ENCODE results near the gene CALML5. TPM values are rescaled to one million over a fixed set of nuclear protein-coding genes. Genes with fewer than 3 reads are reported as not detected.

The CALML5 gene
- total and polyA plus RNA-seq, 9 of the 15 experiments (the other 6 are each of a cell fraction or from before 2014, with no cell fraction given), result not detected

DNA sequence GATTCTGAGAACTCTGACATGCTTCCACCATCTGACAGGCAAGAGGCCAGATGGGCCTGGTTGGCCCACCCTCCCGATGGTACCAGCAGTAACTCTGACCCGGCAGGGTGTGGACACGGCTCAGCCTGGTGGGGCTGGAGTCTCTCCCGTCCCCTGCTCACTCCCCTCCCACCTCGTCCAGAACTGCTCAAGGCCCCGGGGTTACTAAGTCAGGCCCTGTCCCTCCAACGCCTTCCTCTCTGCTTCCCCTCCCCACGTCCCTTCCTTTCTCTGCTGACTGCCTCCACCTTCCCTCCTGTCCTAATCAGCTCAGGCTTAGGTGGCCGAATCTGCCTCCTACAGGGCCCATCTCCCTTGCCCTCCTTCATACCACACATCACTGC, 12.5 kb downstream of the CALML5 start (continued):
- TF ChIP-seq, protein P1, sequence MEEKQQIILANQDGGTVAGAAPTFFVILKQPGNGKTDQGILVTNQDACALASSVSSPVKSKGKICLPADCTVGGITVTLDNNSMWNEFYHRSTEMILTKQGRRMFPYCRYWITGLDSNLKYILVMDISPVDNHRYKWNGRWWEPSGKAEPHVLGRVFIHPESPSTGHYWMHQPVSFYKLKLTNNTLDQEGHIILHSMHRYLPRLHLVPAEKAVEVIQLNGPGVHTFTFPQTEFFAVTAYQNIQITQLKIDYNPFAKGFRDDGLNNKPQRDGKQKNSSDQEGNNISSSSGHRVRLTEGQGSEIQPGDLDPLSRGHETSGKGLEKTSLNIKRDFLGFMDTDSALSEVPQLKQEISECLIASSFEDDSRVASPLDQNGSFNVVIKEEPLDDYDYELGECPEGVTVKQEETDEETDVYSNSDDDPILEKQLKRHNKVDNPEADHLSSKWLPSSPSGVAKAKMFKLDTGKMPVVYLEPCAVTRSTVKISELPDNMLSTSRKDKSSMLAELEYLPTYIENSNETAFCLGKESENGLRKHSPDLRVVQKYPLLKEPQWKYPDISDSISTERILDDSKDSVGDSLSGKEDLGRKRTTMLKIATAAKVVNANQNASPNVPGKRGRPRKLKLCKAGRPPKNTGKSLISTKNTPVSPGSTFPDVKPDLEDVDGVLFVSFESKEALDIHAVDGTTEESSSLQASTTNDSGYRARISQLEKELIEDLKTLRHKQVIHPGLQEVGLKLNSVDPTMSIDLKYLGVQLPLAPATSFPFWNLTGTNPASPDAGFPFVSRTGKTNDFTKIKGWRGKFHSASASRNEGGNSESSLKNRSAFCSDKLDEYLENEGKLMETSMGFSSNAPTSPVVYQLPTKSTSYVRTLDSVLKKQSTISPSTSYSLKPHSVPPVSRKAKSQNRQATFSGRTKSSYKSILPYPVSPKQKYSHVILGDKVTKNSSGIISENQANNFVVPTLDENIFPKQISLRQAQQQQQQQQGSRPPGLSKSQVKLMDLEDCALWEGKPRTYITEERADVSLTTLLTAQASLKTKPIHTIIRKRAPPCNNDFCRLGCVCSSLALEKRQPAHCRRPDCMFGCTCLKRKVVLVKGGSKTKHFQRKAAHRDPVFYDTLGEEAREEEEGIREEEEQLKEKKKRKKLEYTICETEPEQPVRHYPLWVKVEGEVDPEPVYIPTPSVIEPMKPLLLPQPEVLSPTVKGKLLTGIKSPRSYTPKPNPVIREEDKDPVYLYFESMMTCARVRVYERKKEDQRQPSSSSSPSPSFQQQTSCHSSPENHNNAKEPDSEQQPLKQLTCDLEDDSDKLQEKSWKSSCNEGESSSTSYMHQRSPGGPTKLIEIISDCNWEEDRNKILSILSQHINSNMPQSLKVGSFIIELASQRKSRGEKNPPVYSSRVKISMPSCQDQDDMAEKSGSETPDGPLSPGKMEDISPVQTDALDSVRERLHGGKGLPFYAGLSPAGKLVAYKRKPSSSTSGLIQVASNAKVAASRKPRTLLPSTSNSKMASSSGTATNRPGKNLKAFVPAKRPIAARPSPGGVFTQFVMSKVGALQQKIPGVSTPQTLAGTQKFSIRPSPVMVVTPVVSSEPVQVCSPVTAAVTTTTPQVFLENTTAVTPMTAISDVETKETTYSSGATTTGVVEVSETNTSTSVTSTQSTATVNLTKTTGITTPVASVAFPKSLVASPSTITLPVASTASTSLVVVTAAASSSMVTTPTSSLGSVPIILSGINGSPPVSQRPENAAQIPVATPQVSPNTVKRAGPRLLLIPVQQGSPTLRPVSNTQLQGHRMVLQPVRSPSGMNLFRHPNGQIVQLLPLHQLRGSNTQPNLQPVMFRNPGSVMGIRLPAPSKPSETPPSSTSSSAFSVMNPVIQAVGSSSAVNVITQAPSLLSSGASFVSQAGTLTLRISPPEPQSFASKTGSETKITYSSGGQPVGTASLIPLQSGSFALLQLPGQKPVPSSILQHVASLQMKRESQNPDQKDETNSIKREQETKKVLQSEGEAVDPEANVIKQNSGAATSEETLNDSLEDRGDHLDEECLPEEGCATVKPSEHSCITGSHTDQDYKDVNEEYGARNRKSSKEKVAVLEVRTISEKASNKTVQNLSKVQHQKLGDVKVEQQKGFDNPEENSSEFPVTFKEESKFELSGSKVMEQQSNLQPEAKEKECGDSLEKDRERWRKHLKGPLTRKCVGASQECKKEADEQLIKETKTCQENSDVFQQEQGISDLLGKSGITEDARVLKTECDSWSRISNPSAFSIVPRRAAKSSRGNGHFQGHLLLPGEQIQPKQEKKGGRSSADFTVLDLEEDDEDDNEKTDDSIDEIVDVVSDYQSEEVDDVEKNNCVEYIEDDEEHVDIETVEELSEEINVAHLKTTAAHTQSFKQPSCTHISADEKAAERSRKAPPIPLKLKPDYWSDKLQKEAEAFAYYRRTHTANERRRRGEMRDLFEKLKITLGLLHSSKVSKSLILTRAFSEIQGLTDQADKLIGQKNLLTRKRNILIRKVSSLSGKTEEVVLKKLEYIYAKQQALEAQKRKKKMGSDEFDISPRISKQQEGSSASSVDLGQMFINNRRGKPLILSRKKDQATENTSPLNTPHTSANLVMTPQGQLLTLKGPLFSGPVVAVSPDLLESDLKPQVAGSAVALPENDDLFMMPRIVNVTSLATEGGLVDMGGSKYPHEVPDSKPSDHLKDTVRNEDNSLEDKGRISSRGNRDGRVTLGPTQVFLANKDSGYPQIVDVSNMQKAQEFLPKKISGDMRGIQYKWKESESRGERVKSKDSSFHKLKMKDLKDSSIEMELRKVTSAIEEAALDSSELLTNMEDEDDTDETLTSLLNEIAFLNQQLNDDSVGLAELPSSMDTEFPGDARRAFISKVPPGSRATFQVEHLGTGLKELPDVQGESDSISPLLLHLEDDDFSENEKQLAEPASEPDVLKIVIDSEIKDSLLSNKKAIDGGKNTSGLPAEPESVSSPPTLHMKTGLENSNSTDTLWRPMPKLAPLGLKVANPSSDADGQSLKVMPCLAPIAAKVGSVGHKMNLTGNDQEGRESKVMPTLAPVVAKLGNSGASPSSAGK (IDR thresholded peaks at IDR 0.05), result no peak
- TF ChIP-seq, protein P2, sequence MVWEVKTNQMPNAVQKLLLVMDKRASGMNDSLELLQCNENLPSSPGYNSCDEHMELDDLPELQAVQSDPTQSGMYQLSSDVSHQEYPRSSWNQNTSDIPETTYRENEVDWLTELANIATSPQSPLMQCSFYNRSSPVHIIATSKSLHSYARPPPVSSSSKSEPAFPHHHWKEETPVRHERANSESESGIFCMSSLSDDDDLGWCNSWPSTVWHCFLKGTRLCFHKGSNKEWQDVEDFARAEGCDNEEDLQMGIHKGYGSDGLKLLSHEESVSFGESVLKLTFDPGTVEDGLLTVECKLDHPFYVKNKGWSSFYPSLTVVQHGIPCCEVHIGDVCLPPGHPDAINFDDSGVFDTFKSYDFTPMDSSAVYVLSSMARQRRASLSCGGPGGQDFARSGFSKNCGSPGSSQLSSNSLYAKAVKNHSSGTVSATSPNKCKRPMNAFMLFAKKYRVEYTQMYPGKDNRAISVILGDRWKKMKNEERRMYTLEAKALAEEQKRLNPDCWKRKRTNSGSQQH (CRISPR knock-in tag; IDR thresholded peaks at IDR 0.05), result peak; percentile 87
- TF ChIP-seq, protein P3, sequence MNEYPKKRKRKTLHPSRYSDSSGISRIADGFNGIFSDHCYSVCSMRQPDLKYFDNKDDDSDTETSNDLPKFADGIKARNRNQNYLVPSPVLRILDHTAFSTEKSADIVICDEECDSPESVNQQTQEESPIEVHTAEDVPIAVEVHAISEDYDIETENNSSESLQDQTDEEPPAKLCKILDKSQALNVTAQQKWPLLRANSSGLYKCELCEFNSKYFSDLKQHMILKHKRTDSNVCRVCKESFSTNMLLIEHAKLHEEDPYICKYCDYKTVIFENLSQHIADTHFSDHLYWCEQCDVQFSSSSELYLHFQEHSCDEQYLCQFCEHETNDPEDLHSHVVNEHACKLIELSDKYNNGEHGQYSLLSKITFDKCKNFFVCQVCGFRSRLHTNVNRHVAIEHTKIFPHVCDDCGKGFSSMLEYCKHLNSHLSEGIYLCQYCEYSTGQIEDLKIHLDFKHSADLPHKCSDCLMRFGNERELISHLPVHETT (CRISPR knock-in tag; conservative IDR thresholded peaks at IDR 0.05 in 1 of 2, IDR thresholded peaks at IDR 0.05 in 1 of 2), result no peak
- TF ChIP-seq ZNF165 (CRISPR knock-in tag; IDR thresholded peaks at IDR 0.05; ENCODE audit: borderline replicate concordance), result no peak
- no peak for TF ChIP-seq ZSCAN32 (CRISPR knock-in tag; IDR thresholded peaks at IDR 0.05)
- no peak for TF ChIP-seq ZNF324 (CRISPR knock-in tag; IDR thresholded peaks at IDR 0.05)
- TF ChIP-seq, protein P4, sequence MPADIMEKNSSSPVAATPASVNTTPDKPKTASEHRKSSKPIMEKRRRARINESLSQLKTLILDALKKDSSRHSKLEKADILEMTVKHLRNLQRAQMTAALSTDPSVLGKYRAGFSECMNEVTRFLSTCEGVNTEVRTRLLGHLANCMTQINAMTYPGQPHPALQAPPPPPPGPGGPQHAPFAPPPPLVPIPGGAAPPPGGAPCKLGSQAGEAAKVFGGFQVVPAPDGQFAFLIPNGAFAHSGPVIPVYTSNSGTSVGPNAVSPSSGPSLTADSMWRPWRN (IDR thresholded peaks at IDR 0.05; ENCODE audit: low read depth), result no peak
